H1 (cell line): ENCODE measurements around the gene HNRNPA1. TPM values are rescaled to one million over a fixed set of nuclear protein-coding genes. Genes with fewer than 3 reads are reported as not detected.

Experiments
- CTCF ChIA-PET: fragments of 300-600 bp; sonication (Branson Sonifier 250); formaldehyde crosslinking; loops from one replicate; lab custom pipeline; 2021; ENCODE audit not compliant: partially characterized antibody; lab: Charles Lee
- POLR2A ChIA-PET: fragments of 300-600 bp; sonication (Branson Sonifier 250); formaldehyde crosslinking; loops from one replicate; lab custom pipeline; 2021; ENCODE audit warnings: inconsistent platforms; ENCODE audit not compliant: partially characterized antibody; lab: Charles Lee
- DNase-seq, 2 experiments: peaks; one replicate each; pipeline versions ENCODE4 v3.0.0 to v3.0.0-alpha.2; 2010 to 2022; ENCODE audit warnings: low spot score in 2 of 2, low read depth in 1 of 2, mixed read lengths in 1 of 2
- FAIRE-seq: peaks from 2 replicates; lab custom pipeline; 2011; peaks lifted over from hg19 to GRCh38; lab: Jason Lieb, UNC
- H2AFZ ChIP-seq: 2 replicates; pipeline ENCODE4 v1.8.1; 2012; ENCODE audit warnings: low read length, inconsistent platforms
- H2AK5ac ChIP-seq: 2 replicates; pipeline ENCODE4 v1.6.1; 2013; ENCODE audit warnings: low read depth, low read length
- H2BK120ac ChIP-seq: replicated peaks from 2 replicates; pipeline ENCODE3; 2013; ENCODE audit warnings: low read depth, low read length, inconsistent platforms
- H2BK12ac ChIP-seq: 2 replicates; pipeline ENCODE4 v1.6.1; 2013; ENCODE audit warnings: low read depth, low read length
- H2BK15ac ChIP-seq: 2 replicates; pipeline ENCODE4 v1.6.1; 2013; ENCODE audit warnings: low read length
- H2BK20ac ChIP-seq: 2 replicates; pipeline ENCODE4 v1.6.1; 2013; ENCODE audit warnings: low read length
- H2BK5ac ChIP-seq: 2 replicates; pipeline ENCODE4 v1.6.1; 2013; ENCODE audit warnings: low read depth, low read length
- H3K14ac ChIP-seq: 2 replicates; pipeline ENCODE4 v1.6.1; 2013; ENCODE audit warnings: inconsistent platforms; ENCODE audit not compliant: insufficient read length
- H3K18ac ChIP-seq: 2 replicates; pipeline ENCODE4 v1.6.1; 2013; ENCODE audit warnings: low read length; ENCODE audit errors: extremely low read depth
- H3K23ac ChIP-seq: 2 replicates; pipeline ENCODE4 v1.6.1; 2013; ENCODE audit warnings: inconsistent platforms; ENCODE audit not compliant: insufficient read length
- H3K23me2 ChIP-seq: 2 replicates; pipeline ENCODE4 v1.6.1; 2013; ENCODE audit warnings: low read depth, low read length
- H3K27ac ChIP-seq: 2 replicates; pipeline ENCODE4 v1.6.1; 2011; ENCODE audit warnings: low read depth, low read length, inconsistent platforms
- H3K27me3 ChIP-seq, 4 experiments: replicated peaks in 1 of 4; 1 replicate in 1 of 4; 2 replicates in 3 of 4; pipeline versions ENCODE4 v1.6.1 to v1.8.1; 2011 to 2013; ENCODE audit warnings: low read length in 3 of 4, mild to moderate bottlenecking in 3 of 4, inconsistent platforms in 2 of 4, mixed read lengths in 2 of 4, moderate library complexity in 1 of 4; ENCODE audit not compliant: control insufficient read depth in 3 of 4, insufficient read depth in 3 of 4; ENCODE audit errors: extremely low read depth in 1 of 4
- H3K36me3 ChIP-seq, 4 experiments: 2 replicates each; pipeline versions ENCODE4 v1.6.1 to v1.8.1; 2011 to 2013; ENCODE audit warnings: mild to moderate bottlenecking in 4 of 4, low read length in 3 of 4, moderate library complexity in 2 of 4, control low read depth in 1 of 4, inconsistent platforms in 1 of 4; ENCODE audit not compliant: insufficient read depth in 4 of 4, control insufficient read depth in 2 of 4
- H3K4ac ChIP-seq: replicated peaks from 2 replicates; pipeline ENCODE3; 2013; ENCODE audit warnings: low read length, low read depth, mixed read lengths, inconsistent platforms; ENCODE audit not compliant: insufficient read length
- H3K4me1 ChIP-seq, 4 experiments: replicated peaks in 1 of 4; 1 replicate in 1 of 4; 2 replicates in 3 of 4; pipeline versions ENCODE4 v1.6.1 to v1.8.1; 2011 to 2013; ENCODE audit warnings: low read length in 3 of 4, inconsistent platforms in 2 of 4, mixed read lengths in 1 of 4; ENCODE audit not compliant: insufficient read depth in 4 of 4, control insufficient read depth in 3 of 4
- H3K4me2 ChIP-seq, 2 experiments: 2 replicates each; pipeline versions ENCODE4 v1.6.1 to v1.8.1; 2011 to 2013; ENCODE audit warnings: low read depth in 2 of 2, low read length in 2 of 2, control low read depth in 1 of 2, inconsistent platforms in 1 of 2, mild to moderate bottlenecking in 1 of 2; ENCODE audit not compliant: insufficient read depth in 1 of 2
- H3K4me3 ChIP-seq, 4 experiments: fragments of 200-600, 300-600 bp in 1 of 4; sonication (generic), shearing (Covaris generic), sonication (Bioruptor Twin) in 1 of 4; 2 replicates each; pipeline versions ENCODE4 v1.5.1 to v1.8.1; 2011 to 2016; ENCODE audit warnings: low read length in 4 of 4, low read depth in 3 of 4, control low read depth in 2 of 4, inconsistent platforms in 2 of 4, mild to moderate bottlenecking in 2 of 4, mixed read lengths in 1 of 4, moderate library complexity in 1 of 4; ENCODE audit not compliant: insufficient read depth in 2 of 4; ENCODE audit errors: extremely low read depth in 1 of 4
- H3K56ac ChIP-seq: replicated peaks from 2 replicates; pipeline ENCODE3; 2013; ENCODE audit warnings: low read depth, mild to moderate bottlenecking, mixed read lengths, low read length, inconsistent platforms; ENCODE audit not compliant: insufficient read length
- H3K79me1 ChIP-seq: 2 replicates; pipeline ENCODE4 v1.6.1; 2013; ENCODE audit warnings: low read depth, low read length, control low read depth
- H3K79me2 ChIP-seq, 2 experiments: 2 replicates each; pipeline versions ENCODE4 v1.6.1 to v1.8.1; 2012 to 2013; ENCODE audit warnings: low read length in 2 of 2, mild to moderate bottlenecking in 2 of 2, inconsistent platforms in 1 of 2; ENCODE audit not compliant: insufficient read depth in 2 of 2, control insufficient read depth in 1 of 2
- H3K9ac ChIP-seq, 4 experiments: replicated peaks in 1 of 4; 1 replicate in 1 of 4; 2 replicates in 3 of 4; pipeline versions ENCODE4 v1.6.1 to v1.8.1; 2011 to 2013; ENCODE audit warnings: low read depth in 3 of 4, low read length in 3 of 4, control low read depth in 2 of 4, mild to moderate bottlenecking in 2 of 4, moderate library complexity in 2 of 4, inconsistent platforms in 1 of 4; ENCODE audit errors: extremely low read depth in 1 of 4
- H3K9me3 ChIP-seq, 2 experiments: 2 replicates each; pipeline versions ENCODE4 v1.6.1 to v1.8.1; 2012 to 2013; ENCODE audit warnings: mild to moderate bottlenecking in 2 of 2, moderate library complexity in 2 of 2, control low read depth in 1 of 2, inconsistent platforms in 1 of 2, low read depth in 1 of 2, low read length in 1 of 2, mixed read lengths in 1 of 2; ENCODE audit not compliant: insufficient read depth in 2 of 2
- H4K20me1 ChIP-seq, 2 experiments: replicated peaks in 1 of 2; 2 replicates each; pipeline versions ENCODE3 to v1.8.1; 2011 to 2013; ENCODE audit warnings: inconsistent platforms in 2 of 2, low read length in 2 of 2, mild to moderate bottlenecking in 1 of 2; ENCODE audit not compliant: insufficient read depth in 2 of 2, control insufficient read depth in 1 of 2
- H4K5ac ChIP-seq: 2 replicates; pipeline ENCODE4 v1.6.1; 2013; ENCODE audit warnings: low read length, low read depth, mixed read lengths, inconsistent platforms; ENCODE audit not compliant: insufficient read length
- H4K8ac ChIP-seq: 2 replicates; pipeline ENCODE4 v1.8.0; 2013; ENCODE audit warnings: mild to moderate bottlenecking, moderate library complexity, low read length, inconsistent platforms; ENCODE audit not compliant: insufficient read depth; ENCODE audit errors: extremely low read depth
- H4K91ac ChIP-seq: replicated peaks from 2 replicates; pipeline ENCODE3; 2013; ENCODE audit warnings: low read length, mixed read lengths, inconsistent platforms; ENCODE audit not compliant: insufficient read length
- WGBS, 2 experiments: shearing (Covaris generic) in 1 of 2; methylation state at CpG; one replicate each; pipeline versions ENCODE4 v1.1.6 to v1.1.7; 2013 to 2015; ENCODE audit warnings: low lambda C conversion rate in 2 of 2, mixed read lengths in 2 of 2, inconsistent platforms in 1 of 2, low coverage in 1 of 2, missing lambda C conversion rate in 1 of 2; ENCODE audit not compliant: insufficient replicate concordance in 2 of 2, insufficient coverage in 1 of 2, insufficient read length in 1 of 2; ENCODE audit errors: extremely low coverage in 1 of 2, missing lambda C conversion rate in 1 of 2; 5-methylcytosine and 5-hydroxymethylcytosine counted together
- polyA plus RNA-seq, 7 experiments: library from polyadenylated mRNA; depleted of rRNA in 3 of 7; stranded (reverse) in 5 of 7; unstranded in 2 of 7; fragments of >200 nt in 5 of 7; fragments of 200-250 nt in 2 of 7; gene quantifications; 1 replicate in 5 of 7; 2 replicates in 1 of 7; 4 replicates in 1 of 7; pipeline versions ENCODE4 v1.2.1 to v1.2.3, GENCODE V29; 2011 to 2013; ENCODE audit warnings: missing spikeins in 2 of 7, mixed read lengths in 2 of 7
- total RNA-seq: library from RNA; stranded (reverse); fragmentation: NEBNext Ultra II Directional; extraction: Animal tissue kit (Norgen Biotek cat#: 25700); gene quantifications from 2 replicates; pipeline ENCODE4 v1.2.1, GENCODE V29; 2021
- TF ChIP-seq, protein P1 (sequence below): IDR thresholded peaks from 2 replicates; pipeline ENCODE4 v1.6.1; 2011; ENCODE audit warnings: low read length, improper control_type of control experiment

HNRNPA1 gene
- total and polyA plus RNA-seq, 2 of the 8 experiments (the other 6 are each of a cell fraction or from before 2014, with no cell fraction given), result 835 to 2,738 TPM

DNA sequence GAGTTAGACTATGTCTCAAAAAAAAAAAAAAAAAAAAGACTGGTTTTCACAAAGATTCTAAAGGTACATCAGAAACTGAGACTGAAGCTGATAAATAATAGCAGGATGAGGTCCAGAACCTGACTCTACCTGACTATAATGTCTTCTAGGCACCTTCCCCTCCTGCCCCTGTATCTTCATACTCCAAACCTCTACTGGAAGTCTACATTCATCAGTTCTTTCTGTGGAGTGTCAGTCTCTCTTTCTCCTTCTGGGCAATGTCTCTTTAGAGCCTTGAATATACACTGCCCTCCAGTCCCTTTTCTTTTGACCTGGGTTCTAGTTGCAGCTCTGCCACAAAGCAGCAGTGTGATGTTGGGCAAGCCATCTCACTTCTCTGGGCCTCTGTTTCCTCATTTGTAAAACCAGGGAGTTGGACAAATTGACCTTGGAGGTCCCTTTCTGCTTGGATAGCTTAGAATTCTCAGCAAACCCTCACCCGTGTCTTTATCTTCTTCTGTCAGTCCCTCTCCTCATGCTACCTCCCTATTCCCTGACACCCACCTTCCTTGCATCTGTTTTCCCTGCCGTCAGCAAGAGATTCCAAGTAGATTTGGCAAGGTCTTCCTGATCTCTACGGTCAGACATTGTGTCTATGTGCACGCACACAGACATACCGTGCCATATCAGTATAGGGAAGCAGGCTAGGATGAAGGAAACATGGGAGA, 16.0 kb downstream of the HNRNPA1 start:
- no peak overlapping the region for H4K5ac ChIP-seq
- ChIA-PET POLR2A (interaction anchor here (0.9 to 15.0 kb wide), 5 partner anchors 12 to 60 kb away, joined by 3 to 1006 read pairs (median 4); partner anchors contain the start of genes CBX5 and HNRNPA1), CTCF (interaction anchor here (0.7 to 14.9 kb wide), 14 partner anchors 8 to 107 kb away, joined by 3 to 618 read pairs (median 6); partner anchors contain the start of gene COPZ1)
- H3K79me2 ChIP-seq, result no peaks in the 10 kb centered on the region
- no peak overlapping the region for H3K23ac ChIP-seq
- H4K20me1 ChIP-seq, result peaks cover 0 to 2% of the 10 kb centered on the region in 2 experiments
- no peak overlapping the region for H3K56ac ChIP-seq
- no peak overlapping the region for H3K18ac ChIP-seq
- H2AK5ac ChIP-seq, result no peak overlapping the region
- no peak overlapping the region for H3K14ac ChIP-seq
- no peaks in the 10 kb centered on the region for H3K79me1 ChIP-seq
- H3K9ac ChIP-seq, result no peak overlapping the region
- TF ChIP-seq, protein P1, sequence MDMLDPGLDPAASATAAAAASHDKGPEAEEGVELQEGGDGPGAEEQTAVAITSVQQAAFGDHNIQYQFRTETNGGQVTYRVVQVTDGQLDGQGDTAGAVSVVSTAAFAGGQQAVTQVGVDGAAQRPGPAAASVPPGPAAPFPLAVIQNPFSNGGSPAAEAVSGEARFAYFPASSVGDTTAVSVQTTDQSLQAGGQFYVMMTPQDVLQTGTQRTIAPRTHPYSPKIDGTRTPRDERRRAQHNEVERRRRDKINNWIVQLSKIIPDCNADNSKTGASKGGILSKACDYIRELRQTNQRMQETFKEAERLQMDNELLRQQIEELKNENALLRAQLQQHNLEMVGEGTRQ, result no peak
- H2BK5ac ChIP-seq, result no peak overlapping the region
- H2AFZ ChIP-seq, result no peak overlapping the region
- peaks cover 0 to 7% (median 0%) of the 10 kb centered on the region in 4 experiments; a peak in 1 of 7 replicates for H3K27me3 ChIP-seq
- WGBS, 2 experiments, result 96% methylated on average over 5 of the region's 5 CpGs; no CpG with 5 or more reads in 1 of the 2 experiments
- H3K4me1 ChIP-seq, result peaks cover 0 to 15% (median 11%) of the 10 kb centered on the region in 4 experiments; a peak in 5 of 7 replicates
- no peak for FAIRE-seq
- H2BK20ac ChIP-seq, result no peak overlapping the region
- no peak overlapping the region for H2BK120ac ChIP-seq
- H3K4ac ChIP-seq, result no peak overlapping the region
- no peak overlapping the region for H3K27ac ChIP-seq
- no peak overlapping the region for H3K4me3 ChIP-seq
- H3K23me2 ChIP-seq, result peaks cover 6% of the 10 kb centered on the region; the same call in 1 of the 2 replicates
- no peaks in the 10 kb centered on the region for H3K9me3 ChIP-seq
- no peak overlapping the region for H3K4me2 ChIP-seq
- no peak for DNase-seq
- H2BK12ac ChIP-seq, result no peak overlapping the region
- H4K91ac ChIP-seq, result no peak overlapping the region
- peaks cover 0 to 6% (median 0%) of the 10 kb centered on the region in 4 experiments; a peak in 2 of 8 replicates for H3K36me3 ChIP-seq
- no peak overlapping the region for H4K8ac ChIP-seq
- H2BK15ac ChIP-seq, result no peak overlapping the region
